Measurements from ENCODE around the gene ATP8A2. TPM values are rescaled to one million over a fixed set of nuclear protein-coding genes. Genes with fewer than 3 reads are reported as not detected.
"Not testable (repeated sequence)": the region's sequence is repeated elsewhere in the genome, so short reads cannot be mapped to it uniquely, and the experiment has no call there.

Gene ATP8A2
- total and polyA plus RNA-seq, 4 donors: 0.13 to 0.29 (median 0.24) TPM; not detected in 1

GRCh38 chr13:25490236-25490635 is 118.5 kb downstream of the ATP8A2 start:
- intact Hi-C loops (cut with DNase I): no loop called here
- H3K4me1 ChIP-seq (ENCODE audit: control insufficient read depth in 1 of 2, insufficient read depth in 2 of 2, low read length in 2 of 2): no peaks in the 10 kb centered on the region
- WGBS, 2 donors: 72 to 81% methylated on average over 9 of the region's 9 CpGs
- no peaks in the 10 kb centered on the region for H3K27me3 ChIP-seq (ENCODE audit: control insufficient read depth in 1 of 2, insufficient read depth in 2 of 2, low read length in 1 of 2)
- H3K36me3 ChIP-seq (ENCODE audit: control insufficient read depth in 1 of 2, insufficient read depth in 2 of 2, low read length in 1 of 2): no peaks in the 10 kb centered on the region
- no peaks in the 10 kb centered on the region for H3K9me3 ChIP-seq (ENCODE audit: control insufficient read depth, low read length)
- no peak overlapping the region for H3K27ac ChIP-seq (ENCODE audit: low read depth in 1 of 2, low read length in 2 of 2)
- no peak for ATAC-seq (ENCODE audit: low FRiP score)
- no peak for DNase-seq
- H3K4me3 ChIP-seq (ENCODE audit: low read length in 2 of 2): no peak overlapping the region

GRCh38 chr13:25493931-25494640 is 122.3 kb downstream of the ATP8A2 start:
- Histone ChIP-seq H3K27ac (ENCODE audit: low read depth in 1 of 2, low read length in 2 of 2) (no peak overlapping the region), H3K4me1 (ENCODE audit: control insufficient read depth in 1 of 2, insufficient read depth in 2 of 2, low read length in 2 of 2) (no peaks in the 10 kb centered on the region), H3K9me3 (ENCODE audit: control insufficient read depth, low read length) (no peaks in the 10 kb centered on the region), H3K27me3 (ENCODE audit: control insufficient read depth in 1 of 2, insufficient read depth in 2 of 2, low read length in 1 of 2) (no peaks in the 10 kb centered on the region), H3K36me3 (ENCODE audit: control insufficient read depth in 1 of 2, insufficient read depth in 2 of 2, low read length in 1 of 2) (no peaks in the 10 kb centered on the region), H3K4me3 (ENCODE audit: low read length in 2 of 2) (no peak overlapping the region)
- 71 to 73% methylated on average over 10 of the region's 10 CpGs for WGBS, 2 donors
- intact Hi-C loops (cut with DNase I): no loop called here
- ATAC-seq (ENCODE audit: low FRiP score) (no peak), DNase-seq (no peak)

- Histone ChIP-seq H3K9me3 (ENCODE audit: control insufficient read depth, low read length) (no peaks in the 10 kb centered on the region), H3K27ac (ENCODE audit: low read depth in 1 of 2, low read length in 2 of 2) (no peak overlapping the region), H3K27me3 (ENCODE audit: control insufficient read depth in 1 of 2, insufficient read depth in 2 of 2, low read length in 1 of 2) (no peaks in the 10 kb centered on the region), H3K4me3 (ENCODE audit: low read length in 2 of 2) (no peak overlapping the region), H3K4me1 (ENCODE audit: control insufficient read depth in 1 of 2, insufficient read depth in 2 of 2, low read length in 2 of 2) (no peaks in the 10 kb centered on the region), H3K36me3 (ENCODE audit: control insufficient read depth in 1 of 2, insufficient read depth in 2 of 2, low read length in 1 of 2) (no peaks in the 10 kb centered on the region)
- intact Hi-C loops (cut with DNase I): no loop called here
- DNase-seq: no peak
- 52% methylated on average over 9 of the region's 9 CpGs for WGBS, 2 donors
- no peak for ATAC-seq (ENCODE audit: low FRiP score)
Observed at GRCh38 chr13:25494698-25495411, 123.1 kb downstream of the ATP8A2 start.

- DNase-seq (no peak), ATAC-seq (ENCODE audit: low FRiP score) (no peak)
- intact Hi-C loops (cut with DNase I): no loop called here
- 54 to 63% methylated on average over 3 of the region's 3 CpGs for WGBS, 2 donors
- Histone ChIP-seq H3K4me1 (ENCODE audit: control insufficient read depth in 1 of 2, insufficient read depth in 2 of 2, low read length in 2 of 2) (no peaks in the 10 kb centered on the region), H3K36me3 (ENCODE audit: control insufficient read depth in 1 of 2, insufficient read depth in 2 of 2, low read length in 1 of 2) (no peaks in the 10 kb centered on the region), H3K9me3 (ENCODE audit: control insufficient read depth, low read length) (no peaks in the 10 kb centered on the region), H3K27ac (ENCODE audit: low read depth in 1 of 2, low read length in 2 of 2) (no peak overlapping the region), H3K4me3 (ENCODE audit: low read length in 2 of 2) (no peak overlapping the region), H3K27me3 (ENCODE audit: control insufficient read depth in 1 of 2, insufficient read depth in 2 of 2, low read length in 1 of 2) (peaks cover 0 to 2% of the 10 kb centered on the region in 2 donors)
Observed at GRCh38 chr13:25501231-25501630, 129.5 kb downstream of the ATP8A2 start.

GRCh38 chr13:25502031-25502430 is 130.3 kb downstream of the ATP8A2 start:
- Histone ChIP-seq H3K27ac (ENCODE audit: low read depth in 1 of 2, low read length in 2 of 2) (no peak overlapping the region), H3K36me3 (ENCODE audit: control insufficient read depth in 1 of 2, insufficient read depth in 2 of 2, low read length in 1 of 2) (no peaks in the 10 kb centered on the region), H3K9me3 (ENCODE audit: control insufficient read depth, low read length) (no peaks in the 10 kb centered on the region), H3K4me3 (ENCODE audit: low read length in 2 of 2) (no peak overlapping the region), H3K27me3 (ENCODE audit: control insufficient read depth in 1 of 2, insufficient read depth in 2 of 2, low read length in 1 of 2) (peaks cover 0 to 2% of the 10 kb centered on the region in 2 donors), H3K4me1 (ENCODE audit: control insufficient read depth in 1 of 2, insufficient read depth in 2 of 2, low read length in 2 of 2) (no peaks in the 10 kb centered on the region)
- DNase-seq: no peak
- ATAC-seq (ENCODE audit: low FRiP score): no peak
- intact Hi-C loops (cut with DNase I): no loop called here
- WGBS, 2 donors: 49 to 70% methylated on average over 3 of the region's 3 CpGs

GRCh38 chr13:25502551-25502950 is 130.8 kb downstream of the ATP8A2 start:
- ATAC-seq (ENCODE audit: low FRiP score): no peak

GRCh38 chr13:25503856-25504255 is 132.1 kb downstream of the ATP8A2 start:
- H3K4me3 ChIP-seq (ENCODE audit: low read length in 2 of 2): no peak overlapping the region
- H3K27ac ChIP-seq (ENCODE audit: low read depth in 1 of 2, low read length in 2 of 2): no peak overlapping the region
- peaks cover 0 to 2% of the 10 kb centered on the region in 2 donors for H3K27me3 ChIP-seq (ENCODE audit: control insufficient read depth in 1 of 2, insufficient read depth in 2 of 2, low read length in 1 of 2)
- H3K36me3 ChIP-seq (ENCODE audit: control insufficient read depth in 1 of 2, insufficient read depth in 2 of 2, low read length in 1 of 2): no peaks in the 10 kb centered on the region
- intact Hi-C loops (cut with DNase I): no loop called here
- H3K4me1 ChIP-seq (ENCODE audit: control insufficient read depth in 1 of 2, insufficient read depth in 2 of 2, low read length in 2 of 2): no peaks in the 10 kb centered on the region
- ATAC-seq (ENCODE audit: low FRiP score) (no peak), DNase-seq (no peak)
- 87 to 92% methylated on average over 4 of the region's 4 CpGs for WGBS, 2 donors
- no peaks in the 10 kb centered on the region for H3K9me3 ChIP-seq (ENCODE audit: control insufficient read depth, low read length)

More at GRCh38 chr13:25502551-25502950, 130.8 kb downstream of the ATP8A2 start:
- Histone ChIP-seq H3K4me1 (ENCODE audit: control insufficient read depth in 1 of 2, insufficient read depth in 2 of 2, low read length in 2 of 2) (no peaks in the 10 kb centered on the region), H3K27ac (ENCODE audit: low read depth in 1 of 2, low read length in 2 of 2) (no peak overlapping the region), H3K9me3 (ENCODE audit: control insufficient read depth, low read length) (no peaks in the 10 kb centered on the region), H3K36me3 (ENCODE audit: control insufficient read depth in 1 of 2, insufficient read depth in 2 of 2, low read length in 1 of 2) (no peaks in the 10 kb centered on the region), H3K27me3 (ENCODE audit: control insufficient read depth in 1 of 2, insufficient read depth in 2 of 2, low read length in 1 of 2) (peaks cover 0 to 2% of the 10 kb centered on the region in 2 donors), H3K4me3 (ENCODE audit: low read length in 2 of 2) (no peak overlapping the region)
- no peak for DNase-seq
- intact Hi-C loops (cut with DNase I): no loop called here
- WGBS, 2 donors: 83 to 84% methylated on average over 6 of the region's 6 CpGs

- Histone ChIP-seq H3K4me3 (ENCODE audit: low read length in 2 of 2) (no peak overlapping the region), H3K36me3 (ENCODE audit: control insufficient read depth in 1 of 2, insufficient read depth in 2 of 2, low read length in 1 of 2) (no peaks in the 10 kb centered on the region), H3K27ac (ENCODE audit: low read depth in 1 of 2, low read length in 2 of 2) (no peak overlapping the region), H3K27me3 (ENCODE audit: control insufficient read depth in 1 of 2, insufficient read depth in 2 of 2, low read length in 1 of 2) (peaks cover 0 to 3% of the 10 kb centered on the region in 2 donors), H3K4me1 (ENCODE audit: control insufficient read depth in 1 of 2, insufficient read depth in 2 of 2, low read length in 2 of 2) (no peaks in the 10 kb centered on the region), H3K9me3 (ENCODE audit: control insufficient read depth, low read length) (no peaks in the 10 kb centered on the region)
- ATAC-seq (ENCODE audit: low FRiP score) (no peak), DNase-seq (no peak)
- intact Hi-C loops (cut with DNase I): no loop called here
- WGBS, 2 donors: 63 to 64% methylated on average over 1 of the region's 1 CpG
Observed at GRCh38 chr13:25507841-25508240, 136.1 kb downstream of the ATP8A2 start.

- ATAC-seq (ENCODE audit: low FRiP score); H3K27ac ChIP-seq (ENCODE audit: low read depth in 1 of 2, low read length in 2 of 2); H3K27me3 ChIP-seq (ENCODE audit: control insufficient read depth in 1 of 2, insufficient read depth in 2 of 2, low read length in 1 of 2); DNase-seq; H3K4me3 ChIP-seq (ENCODE audit: low read length in 2 of 2); H3K4me1 ChIP-seq (ENCODE audit: control insufficient read depth in 1 of 2, insufficient read depth in 2 of 2, low read length in 2 of 2); H3K36me3 ChIP-seq (ENCODE audit: control insufficient read depth in 1 of 2, insufficient read depth in 2 of 2, low read length in 1 of 2); intact Hi-C loops (cut with DNase I); H3K9me3 ChIP-seq (ENCODE audit: control insufficient read depth, low read length): not testable (repeated sequence)
- WGBS, 2 donors: 97 to 98% methylated on average over 19 to 32 of the region's 32 CpGs
Observed at GRCh38 chr13:25513060-25513459, 141.3 kb downstream of the ATP8A2 start.
